GM18858 (cell line): ENCODE measurements around the gene ODF2L.
"Not testable (repeated sequence)": the region's sequence is repeated elsewhere in the genome, so short reads cannot be mapped to it uniquely, and the experiment has no call there.

ENCODE experiments used
- ATAC-seq: cut with Tn5 transposase; IDR thresholded peaks from one replicate; pipeline ENCODE4 v1.9.1; 2021; ENCODE audit not compliant: unreplicated experiment

The ODF2L gene

DNA sequence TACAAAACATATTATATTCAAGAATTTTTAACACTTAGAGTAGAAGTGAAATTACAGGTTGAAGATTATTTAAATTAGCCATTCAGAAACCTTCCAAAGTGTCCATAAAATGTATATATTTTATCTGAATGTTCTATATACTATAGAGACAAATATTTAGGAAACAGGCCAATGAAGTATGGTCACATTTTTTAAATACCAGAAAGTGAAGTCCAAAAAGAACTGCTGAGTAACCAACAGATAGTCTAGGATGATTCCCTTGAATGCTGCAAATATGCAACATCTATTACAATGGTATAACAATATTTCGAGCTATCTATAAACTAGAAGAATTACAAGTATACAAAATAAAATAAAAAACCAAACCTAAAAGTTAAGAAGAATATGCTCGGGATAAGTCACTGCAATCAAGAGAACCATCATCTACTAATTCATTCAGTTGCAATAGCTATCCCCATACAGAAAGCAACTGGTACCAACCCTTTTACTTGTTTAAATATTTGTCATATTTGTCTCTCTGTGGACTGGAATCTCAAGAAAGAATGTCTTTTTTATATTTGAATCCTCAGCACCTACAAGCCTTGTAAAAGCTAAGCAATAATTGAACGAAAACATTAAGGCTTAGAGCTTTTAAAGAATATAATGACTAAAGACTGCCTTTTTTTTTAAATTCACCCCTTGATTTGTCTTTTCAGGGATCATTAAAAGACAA, 8.1 kb downstream of the ODF2L start:
- no peak for ATAC-seq

- ATAC-seq = peak; percentile 49
These were observed 13.2 kb downstream of the ODF2L start for GRCh38 chr1:86382878-86383277.

DNA sequence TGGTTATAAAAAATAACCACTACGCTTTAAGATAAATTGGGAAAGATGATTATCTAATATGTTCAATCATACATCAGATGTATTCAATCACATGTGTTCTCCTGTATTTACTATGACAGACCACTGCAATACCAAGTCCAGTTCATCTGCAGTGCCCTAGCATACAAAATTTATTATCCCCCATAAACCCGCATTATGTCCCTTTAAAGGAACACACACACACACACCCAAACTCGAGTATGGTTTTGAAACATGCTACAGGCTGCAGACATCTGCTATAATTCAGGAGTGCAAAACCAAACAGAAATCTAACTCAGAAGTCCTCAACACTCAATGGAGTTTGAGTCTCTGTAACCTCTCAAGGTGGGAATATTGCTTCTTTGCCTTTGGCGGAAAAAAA, 14.9 kb downstream of the ODF2L start:
- ATAC-seq = no peak

- peak; percentile 59 for ATAC-seq
These were observed 15.8 kb downstream of the ODF2L start for GRCh38 chr1:86380257-86380861.

DNA sequence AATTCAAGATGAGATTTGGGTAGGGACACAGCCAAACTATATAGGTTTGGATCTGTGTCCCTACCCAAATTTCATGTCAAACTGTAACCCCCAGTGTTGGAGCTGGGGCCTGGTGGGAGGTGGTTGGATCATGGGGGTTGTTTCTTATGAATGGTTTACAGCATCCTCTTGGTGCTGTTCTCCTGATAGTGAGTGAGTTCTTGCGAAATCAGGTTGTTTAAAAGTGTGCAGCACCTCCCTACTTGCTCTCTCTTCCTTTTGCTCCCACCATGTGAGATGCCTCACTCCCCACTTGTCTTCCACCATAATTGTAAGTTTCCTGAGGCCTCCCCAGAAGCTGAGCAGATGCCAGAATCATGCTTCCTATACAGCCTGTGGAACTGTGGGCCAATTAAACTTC, 17.3 kb downstream of the ODF2L start:
- no peak for ATAC-seq

- no peak for ATAC-seq
These were observed 18.8 kb downstream of the ODF2L start for GRCh38 chr1:86377341-86377740.

- ATAC-seq = no peak
These were observed 20.4 kb downstream of the ODF2L start for GRCh38 chr1:86375688-86376087.

GRCh38 chr1:86370601-86371022, 25.5 kb downstream of the ODF2L start:
- ATAC-seq = no peak

DNA sequence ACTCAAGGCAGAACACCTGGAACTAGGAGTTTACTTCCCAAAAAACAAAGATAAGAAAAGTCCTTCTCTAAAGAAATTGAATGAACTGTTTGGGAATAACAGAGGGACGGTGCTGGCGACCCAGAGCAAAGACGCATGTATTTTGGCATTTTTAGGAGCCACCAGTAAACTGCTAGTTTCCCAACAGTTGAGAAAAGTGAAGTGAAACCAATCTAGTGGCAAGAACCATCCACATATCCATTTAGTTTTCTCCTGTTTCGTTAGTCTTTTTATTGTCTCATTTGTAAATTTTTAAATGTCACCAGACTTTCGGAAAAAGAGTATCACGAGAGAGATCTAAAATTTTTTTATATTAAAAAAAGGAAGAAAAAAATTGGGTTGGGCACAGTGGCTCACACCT, 30.2 kb downstream of the ODF2L start:
- no peak for ATAC-seq

- no peak for ATAC-seq
These were observed 33.3 kb downstream of the ODF2L start for GRCh38 chr1:86362807-86363206.

DNA sequence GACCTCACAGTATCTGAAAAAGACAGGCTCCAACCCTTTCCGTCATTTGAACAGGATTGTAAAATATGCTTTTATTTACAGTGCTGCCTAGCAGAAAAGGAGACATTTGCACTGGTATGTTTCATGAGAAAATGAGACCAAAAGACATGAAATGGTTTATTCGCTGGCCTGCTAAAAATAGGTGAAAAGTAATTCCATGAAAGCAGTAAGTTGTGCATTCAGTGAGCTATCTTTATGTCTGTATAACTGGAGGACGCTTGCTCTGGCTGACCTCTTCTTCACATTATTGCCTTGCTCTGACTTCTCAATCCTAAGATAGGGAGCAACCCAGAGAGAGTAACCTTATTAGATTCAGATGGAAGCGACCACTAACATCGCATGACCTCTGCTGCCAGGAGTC, 38.3 kb downstream of the ODF2L start:
- ATAC-seq = no peak

DNA sequence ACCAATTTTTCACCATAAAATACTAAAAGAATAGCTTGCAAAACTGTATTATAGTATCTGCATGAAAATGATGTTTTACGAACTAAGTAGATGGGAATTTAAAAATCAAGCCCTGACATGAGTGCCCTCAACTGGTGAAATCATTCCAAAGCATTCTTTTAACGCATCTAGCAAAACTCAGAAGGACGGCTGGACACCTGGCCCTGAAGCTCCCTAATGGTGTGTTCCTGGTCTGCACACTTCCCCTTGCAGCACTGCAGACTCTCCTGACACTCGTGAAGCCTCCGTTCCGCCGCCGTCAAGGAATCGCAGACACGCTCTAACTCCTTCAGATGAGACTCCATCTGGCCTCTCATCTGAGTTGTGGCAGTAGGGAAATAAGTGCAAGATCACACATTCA, 39.9 kb downstream of the ODF2L start:
- ATAC-seq = no peak

- no peak for ATAC-seq
These were observed 44.0 kb downstream of the ODF2L start for GRCh38 chr1:86352086-86352485.

GRCh38 chr1:86350230-86350629, 45.9 kb downstream of the ODF2L start:
- ATAC-seq = not testable (repeated sequence)

DNA sequence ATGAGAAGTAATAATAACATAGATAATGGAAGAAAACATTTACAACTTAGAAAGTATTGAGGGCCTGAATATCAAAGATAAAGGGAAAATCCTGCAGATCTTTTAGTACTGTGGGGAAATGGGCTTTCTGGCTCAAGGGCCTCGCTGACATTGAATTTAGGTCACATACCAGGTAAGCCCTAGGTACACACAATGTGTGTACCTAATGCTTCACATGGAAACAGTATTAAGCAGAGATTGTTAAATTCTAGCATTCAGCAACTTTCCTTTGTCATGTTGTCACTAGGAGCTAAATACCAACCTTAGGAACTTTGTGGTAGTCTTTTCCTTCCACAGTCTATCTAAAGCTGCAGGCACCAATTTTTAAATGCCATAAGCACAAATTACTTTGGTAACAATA, 49.7 kb downstream of the ODF2L start:
- no peak for ATAC-seq

- no peak for ATAC-seq
These were observed 51.1 kb downstream of the ODF2L start for GRCh38 chr1:86345042-86345441.

GRCh38 chr1:86339906-86340305, 56.2 kb downstream of the ODF2L start:
- no peak for ATAC-seq

- ATAC-seq = no peak
These were observed 56.9 kb downstream of the ODF2L start for GRCh38 chr1:86339014-86339812.

- ATAC-seq = no peak
These were observed 60.2 kb downstream of the ODF2L start for GRCh38 chr1:86335916-86336315.

- no peak for ATAC-seq
These were observed 70.9 kb downstream of the ODF2L start for GRCh38 chr1:86325264-86325663.

DNA sequence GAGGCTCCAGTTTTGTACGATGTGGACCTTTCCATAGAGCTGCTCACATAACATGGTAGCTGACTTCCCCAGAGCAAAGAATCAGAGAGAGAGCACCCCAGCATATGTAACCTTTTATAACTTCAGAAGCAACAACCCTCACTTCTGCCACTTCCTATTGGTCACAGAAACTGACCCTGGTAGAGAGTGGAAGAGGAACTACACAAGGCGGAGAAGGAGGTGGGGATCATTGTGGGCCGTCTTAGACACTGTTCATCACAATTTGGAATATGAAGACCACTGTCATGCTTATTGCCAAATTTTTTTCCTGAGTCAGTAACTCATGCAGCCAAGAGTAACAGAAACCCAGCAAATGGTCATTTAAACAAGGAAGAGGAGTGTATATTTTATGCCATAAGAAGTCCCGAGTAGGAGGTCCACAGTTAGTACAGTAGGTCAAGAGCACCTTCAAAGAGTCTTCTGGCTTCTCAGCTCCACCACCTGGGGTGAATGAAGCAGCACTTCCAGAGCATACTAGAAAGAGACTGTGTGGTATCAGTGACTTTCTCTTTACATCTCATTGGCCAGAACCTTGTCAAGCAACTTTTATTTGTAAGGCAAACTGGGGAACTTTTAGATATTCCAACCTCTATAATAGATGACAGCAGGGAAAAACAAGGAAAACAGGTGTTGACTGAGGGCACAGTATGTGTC, 71.8 kb downstream of the ODF2L start:
- no peak for ATAC-seq
